Esophagus muscularis mucosa (tissue), 4 donors: ENCODE measurements around the gene KDM5B. TPM values are rescaled to one million over a fixed set of nuclear protein-coding genes. Genes with fewer than 3 reads are reported as not detected.

ENCODE experiments used
- DNase-seq: peaks from one replicate; pipeline ENCODE4 v3.0.0-alpha.2; 2017; ENCODE audit errors: extremely low spot score
- H3K27ac ChIP-seq, 4 donors: fragments of 200-600 bp; sonication (generic); replicated peaks in 1 of 4; 1 replicate in 3 of 4; 2 replicates in 1 of 4; pipeline ENCODE4 v1.5.1; 2016 to 2019; ENCODE audit warnings: mild to moderate bottlenecking in 1 of 4
- H3K27me3 ChIP-seq, 4 donors: fragments of 200-600 bp; sonication (generic); one replicate each; pipeline versions ENCODE4 v1.5.1 to v1.6.0; 2016 to 2019
- H3K36me3 ChIP-seq, 4 donors: fragments of 200-600 bp; sonication (generic); one replicate each; pipeline ENCODE4 v1.5.1; 2016 to 2019
- H3K4me1 ChIP-seq, 4 donors: fragments of 200-600 bp; sonication (generic); one replicate each; pipeline ENCODE4 v1.5.1; 2016 to 2019
- H3K4me3 ChIP-seq, 4 donors: fragments of 200-600 bp; sonication (generic); 1 replicate in 2 of 4; 2 replicates in 2 of 4; pipeline ENCODE4 v1.5.1; 2016 to 2019; ENCODE audit warnings: mild to moderate bottlenecking in 4 of 4, moderate library complexity in 1 of 4
- H3K9me3 ChIP-seq, 4 donors: fragments of 200-600 bp; sonication (generic); 1 replicate in 3 of 4; 2 replicates in 1 of 4; pipeline ENCODE4 v1.5.1; 2016 to 2019
- CTCF ChIP-seq, 3 experiments: fragments of 200-600 bp in 2 of 3; fragments of 450-650 bp in 1 of 3; sonication (generic) in 2 of 3; IDR thresholded peaks; one replicate each; pipeline ENCODE4 v1.5.1; 2017 to 2019; ENCODE audit warnings: antibody characterized with exemption in 3 of 3, mild to moderate bottlenecking in 2 of 3, moderate library complexity in 1 of 3
- EP300 ChIP-seq: sonication (generic); formaldehyde crosslinking; IDR thresholded peaks from one replicate; pipeline ENCODE4 v1.6.1; 2017; ENCODE audit warnings: antibody characterized with exemption
- POLR2A ChIP-seq: fragments of 450-650 bp; IDR thresholded peaks from one replicate; pipeline ENCODE4 v1.6.1; 2017; ENCODE audit warnings: antibody characterized with exemption, moderate library complexity, mild to moderate bottlenecking, low read depth
- POLR2AphosphoS5 ChIP-seq, 2 donors: sonication (generic); formaldehyde crosslinking; IDR thresholded peaks; one replicate each; pipeline ENCODE4 v1.6.1; 2017; ENCODE audit warnings: antibody characterized with exemption in 2 of 2
- WGBS: methylation state at CpG from one replicate; pipeline ENCODE4 v1.1.5; 2018; 5-methylcytosine and 5-hydroxymethylcytosine counted together
- intact Hi-C: fragments of 100-400 bp; cut with DNase I; formaldehyde crosslinking; loops from one replicate; pipeline ENCODE4 v1.15.1; 2023
- total RNA-seq, 4 donors: library from RNA; depleted of rRNA; stranded (reverse); fragments of >200 nt; gene quantifications; one replicate each; pipeline versions ENCODE4 v1.1.0 to v1.2.1, GENCODE V29; 2016

Gene KDM5B
- total RNA-seq, 4 donors from 2014 or later = 21.4 to 34.9 (median 31.8) TPM

GRCh38 chr1:202710070-202711045, 97.9 kb downstream of the KDM5B start, which contains the start of gene SYT2:
TSS of gene SYT2 (minus strand) at chr1:202710454. CDS start at chr1:202605772, 104,682 bp downstream.
- H3K27me3 ChIP-seq = peaks cover 0 to 70% (median 28%) of the 10 kb centered on the region in 4 donors
- DNase-seq = no peak
- 47% methylated on average over 8 of the region's 64 CpGs for WGBS

GRCh38 chr1:202709276-202710041, 98.8 kb downstream of the KDM5B start:
- 7% methylated on average over 16 of the region's 34 CpGs for WGBS
- intact Hi-C loops = no loop called here
- DNase-seq = no peak
- Histone ChIP-seq H3K9me3 (no peaks in the 10 kb centered on the region), H3K27me3 (peaks cover 0 to 79% (median 28%) of the 10 kb centered on the region in 4 donors), H3K36me3 (no peaks in the 10 kb centered on the region), H3K4me3 (peak overlapping the region; percentile 44 to 55 (median 48)), H3K27ac (no peak overlapping the region), H3K4me1 (peaks cover 11 to 18% (median 17%) of the 10 kb centered on the region in 4 donors)
- TF ChIP-seq POLR2AphosphoS5 (IDR thresholded peaks at IDR 0.05) (no peak), EP300 (no peak), CTCF (IDR thresholded peaks at IDR 0.05) (no peak), POLR2A (no peak)

More at GRCh38 chr1:202710070-202711045, 97.9 kb downstream of the KDM5B start, which contains the start of gene SYT2:
- Histone ChIP-seq H3K4me3 (peak within 1 kb of the TSS; percentile 44 to 55 (median 48)), H3K27ac (no peak within 1 kb of the TSS), H3K9me3 (no peaks in the 10 kb centered on the region), H3K4me1 (peaks cover 11 to 18% (median 17%) of the 10 kb centered on the region in 4 donors), H3K36me3 (no peaks in the 10 kb centered on the region)
- intact Hi-C loops = no loop called here
- no peak for TF ChIP-seq EP300
- no peak for TF ChIP-seq CTCF (IDR thresholded peaks at IDR 0.05)
- no peak for TF ChIP-seq POLR2AphosphoS5 (IDR thresholded peaks at IDR 0.05)
- TF ChIP-seq POLR2A = no peak

- H3K27me3 ChIP-seq = peaks cover 0 to 84% (median 28%) of the 10 kb centered on the region in 4 donors
- peaks cover 11 to 18% (median 17%) of the 10 kb centered on the region in 4 donors for H3K4me1 ChIP-seq
- no peak for TF ChIP-seq EP300
- no peak for TF ChIP-seq POLR2AphosphoS5 (IDR thresholded peaks at IDR 0.05)
- TF ChIP-seq POLR2A = no peak
- TF ChIP-seq CTCF (IDR thresholded peaks at IDR 0.05) = no peak
- no peaks in the 10 kb centered on the region for H3K9me3 ChIP-seq
- WGBS = 76% methylated on average over 6 of the region's 12 CpGs
- H3K27ac ChIP-seq = no peak overlapping the region
- intact Hi-C loops = no loop called here
- H3K4me3 ChIP-seq = no peak overlapping the region
- no peaks in the 10 kb centered on the region for H3K36me3 ChIP-seq
- no peak for DNase-seq
These were observed 99.6 kb downstream of the KDM5B start for GRCh38 chr1:202708456-202709275.

- DNase-seq = no peak
- no peak overlapping the region for H3K27ac ChIP-seq
- peaks cover 0 to 95% (median 28%) of the 10 kb centered on the region in 4 donors for H3K27me3 ChIP-seq
- no peaks in the 10 kb centered on the region for H3K36me3 ChIP-seq
- H3K9me3 ChIP-seq = no peaks in the 10 kb centered on the region
- peaks cover 11 to 18% (median 17%) of the 10 kb centered on the region in 4 donors for H3K4me1 ChIP-seq
- WGBS = 77% methylated on average over 5 of the region's 5 CpGs
- no peak for TF ChIP-seq EP300
- no peak for TF ChIP-seq POLR2A
- TF ChIP-seq CTCF (IDR thresholded peaks at IDR 0.05) = no peak
- no peak for TF ChIP-seq POLR2AphosphoS5 (IDR thresholded peaks at IDR 0.05)
- intact Hi-C loops = no loop called here
- H3K4me3 ChIP-seq = no peak overlapping the region
These were observed 101.4 kb downstream of the KDM5B start for GRCh38 chr1:202706851-202707250.
